ENCODE measurements around the gene LDLRAD3. TPM values are rescaled to one million over a fixed set of nuclear protein-coding genes. Genes with fewer than 3 reads are reported as not detected.

LDLRAD3 gene
- total RNA-seq, 1 donor from 2014 or later = 39.1 TPM

- Mint-ChIP-seq H3K4me1 (peaks cover 1% of the 10 kb centered on the region), H3K9me3 (peaks cover 27% of the 10 kb centered on the region), H3K36me3 (peaks cover 38% of the 10 kb centered on the region), H3K4me3 (no peak overlapping the region), H3K27ac (no peak overlapping the region), H3K27me3 (ENCODE audit: low read depth) (no peaks in the 10 kb centered on the region)
- TF ChIP-seq CTCF (IDR thresholded peaks at IDR 0.05; ENCODE audit: unreplicated experiment) = no peak
- no peak for DNase-seq (ENCODE audit: low spot score in 2 of 2, unreplicated experiment in 2 of 2)
These were observed 34.3 kb downstream of the LDLRAD3 start for GRCh38 chr11:35978183-35978582.

GRCh38 chr11:35978891-35979290 is 35.0 kb downstream of the LDLRAD3 start:
- TF ChIP-seq CTCF (IDR thresholded peaks at IDR 0.05; ENCODE audit: unreplicated experiment) = no peak
- Mint-ChIP-seq H3K9me3 (peaks cover 22% of the 10 kb centered on the region), H3K36me3 (peaks cover 34% of the 10 kb centered on the region), H3K4me3 (no peak overlapping the region), H3K4me1 (peaks cover 1% of the 10 kb centered on the region), H3K27me3 (ENCODE audit: low read depth) (no peaks in the 10 kb centered on the region), H3K27ac (no peak overlapping the region)
- DNase-seq (ENCODE audit: low spot score in 2 of 2, unreplicated experiment in 2 of 2) = no peak

GRCh38 chr11:35980686-35981390 is 37.0 kb downstream of the LDLRAD3 start:
- Mint-ChIP-seq H3K9me3 (peaks cover 16% of the 10 kb centered on the region), H3K27ac (no peak overlapping the region), H3K4me1 (peaks cover 1% of the 10 kb centered on the region), H3K36me3 (peaks cover 22% of the 10 kb centered on the region), H3K27me3 (ENCODE audit: low read depth) (no peaks in the 10 kb centered on the region), H3K4me3 (no peak overlapping the region)
- TF ChIP-seq CTCF (IDR thresholded peaks at IDR 0.05; ENCODE audit: unreplicated experiment) = no peak
- DNase-seq (ENCODE audit: low spot score in 2 of 2, unreplicated experiment in 2 of 2) = no peak

- Mint-ChIP-seq H3K4me3 (no peak overlapping the region), H3K27me3 (ENCODE audit: low read depth) (no peaks in the 10 kb centered on the region), H3K27ac (no peak overlapping the region), H3K4me1 (peaks cover 1% of the 10 kb centered on the region), H3K9me3 (peaks cover 14% of the 10 kb centered on the region), H3K36me3 (peaks cover 15% of the 10 kb centered on the region)
- DNase-seq (ENCODE audit: low spot score in 2 of 2, unreplicated experiment in 2 of 2) = no peak
- TF ChIP-seq CTCF (IDR thresholded peaks at IDR 0.05; ENCODE audit: unreplicated experiment) = no peak
These were observed 37.7 kb downstream of the LDLRAD3 start for GRCh38 chr11:35981581-35981980.

- Mint-ChIP-seq H3K27ac (no peak overlapping the region), H3K4me1 (peaks cover 1% of the 10 kb centered on the region), H3K27me3 (ENCODE audit: low read depth) (no peaks in the 10 kb centered on the region), H3K9me3 (peaks cover 12% of the 10 kb centered on the region), H3K36me3 (peaks cover 15% of the 10 kb centered on the region), H3K4me3 (no peak overlapping the region)
- TF ChIP-seq CTCF (IDR thresholded peaks at IDR 0.05; ENCODE audit: unreplicated experiment) = no peak
- DNase-seq (ENCODE audit: low spot score in 2 of 2, unreplicated experiment in 2 of 2) = no peak
These were observed 38.2 kb downstream of the LDLRAD3 start for GRCh38 chr11:35982061-35982460.
